H9 (cell line): ENCODE measurements around the gene PABPN1. TPM values are rescaled to one million over a fixed set of nuclear protein-coding genes. Genes with fewer than 3 reads are reported as not detected.

Experiments
- DNase-seq: peaks from one replicate; pipeline ENCODE4 v3.0.0-alpha.2; 2017
- H2AFZ ChIP-seq: one replicate; pipeline ENCODE4 v1.6.1; 2013; ENCODE audit warnings: mild to moderate bottlenecking, low read length, control low read depth, moderate library complexity
- H2AK5ac ChIP-seq: 2 replicates; pipeline ENCODE4 v1.6.1; 2013; ENCODE audit warnings: low read length, control low read depth, mixed read lengths; ENCODE audit not compliant: insufficient read length
- H2BK120ac ChIP-seq: one replicate; pipeline ENCODE4 v1.6.1; 2013; ENCODE audit warnings: low read depth, mild to moderate bottlenecking, low read length, control low read depth, inconsistent platforms; ENCODE audit not compliant: poor library complexity, severe bottlenecking
- H2BK12ac ChIP-seq: 2 replicates; pipeline ENCODE4 v1.6.1; 2013; ENCODE audit warnings: low read length, control low read depth, mixed read lengths, low read depth; ENCODE audit not compliant: insufficient read length
- H2BK15ac ChIP-seq: 2 replicates; pipeline ENCODE4 v1.6.1; 2013; ENCODE audit warnings: low read depth, low read length, control low read depth
- H2BK20ac ChIP-seq: one replicate; pipeline ENCODE4 v1.6.1; 2013; ENCODE audit warnings: low read depth, mild to moderate bottlenecking, low read length, control low read depth, inconsistent platforms; ENCODE audit not compliant: poor library complexity, severe bottlenecking
- H2BK5ac ChIP-seq: 2 replicates; pipeline ENCODE4 v1.6.1; 2013; ENCODE audit warnings: low read length, control low read depth, mixed read lengths; ENCODE audit not compliant: insufficient read length
- H3K14ac ChIP-seq: 2 replicates; pipeline ENCODE4 v1.6.1; 2013; ENCODE audit warnings: low read length, control low read depth; ENCODE audit not compliant: insufficient read depth
- H3K18ac ChIP-seq: 2 replicates; pipeline ENCODE4 v1.6.1; 2013; ENCODE audit warnings: low read depth, mild to moderate bottlenecking, mixed read lengths, low read length, control low read depth; ENCODE audit not compliant: insufficient read length
- H3K23ac ChIP-seq: 2 replicates; pipeline ENCODE4 v1.6.1; 2013; ENCODE audit warnings: low read length, control low read depth, mixed read lengths, low read depth; ENCODE audit not compliant: insufficient read length
- H3K23me2 ChIP-seq: 2 replicates; pipeline ENCODE4 v1.6.1; 2013; ENCODE audit warnings: low read depth, mild to moderate bottlenecking, mixed read lengths, low read length, control low read depth; ENCODE audit not compliant: insufficient read length, poor library complexity, severe bottlenecking
- H3K27ac ChIP-seq: 2 replicates; pipeline ENCODE4 v1.5.1; 2013; ENCODE audit warnings: low read length, control low read depth, mixed read lengths, low read depth; ENCODE audit not compliant: insufficient read length
- H3K27me3 ChIP-seq: 2 replicates; pipeline ENCODE4 v1.6.1; 2013; ENCODE audit warnings: low read length, control low read depth, inconsistent platforms; ENCODE audit not compliant: insufficient read depth
- H3K4ac ChIP-seq: 2 replicates; pipeline ENCODE4 v1.6.1; 2013; ENCODE audit warnings: low read depth, mild to moderate bottlenecking, control low read depth, inconsistent platforms, low read length, moderate library complexity
- H3K4me1 ChIP-seq: 2 replicates; pipeline ENCODE4 v1.6.1; 2013; ENCODE audit warnings: low read length, control low read depth, inconsistent platforms; ENCODE audit not compliant: insufficient read depth
- H3K4me2 ChIP-seq: 2 replicates; pipeline ENCODE4 v1.6.1; 2013; ENCODE audit warnings: low read length, control low read depth, mixed read lengths; ENCODE audit not compliant: insufficient read length, insufficient read depth
- H3K56ac ChIP-seq: 2 replicates; pipeline ENCODE4 v1.6.1; 2013; ENCODE audit warnings: low read depth, mild to moderate bottlenecking, mixed read lengths, low read length, control low read depth; ENCODE audit not compliant: insufficient read length
- H3K79me1 ChIP-seq: 2 replicates; pipeline ENCODE4 v1.6.1; 2013; ENCODE audit warnings: low read depth, mild to moderate bottlenecking, moderate library complexity, low read length, control low read depth, inconsistent platforms; ENCODE audit not compliant: insufficient read depth, poor library complexity, severe bottlenecking
- H3K79me2 ChIP-seq: 2 replicates; pipeline ENCODE4 v1.6.1; 2013; ENCODE audit warnings: low read length, control low read depth, inconsistent platforms; ENCODE audit not compliant: insufficient read depth
- H3K9ac ChIP-seq: 2 replicates; pipeline ENCODE4 v1.6.1; 2013; ENCODE audit warnings: low read length, control low read depth, mixed read lengths; ENCODE audit not compliant: insufficient read length; ENCODE audit errors: extremely low read depth
- H3K9me3 ChIP-seq: one replicate; pipeline ENCODE4 v1.6.1; 2013; ENCODE audit warnings: low read depth, low read length, inconsistent platforms; ENCODE audit not compliant: control insufficient read depth
- H3T11ph ChIP-seq: one replicate; pipeline ENCODE4 v1.6.1; 2013; ENCODE audit warnings: mild to moderate bottlenecking, low read length, control low read depth, inconsistent platforms
- H4K20me1 ChIP-seq: one replicate; pipeline ENCODE4 v1.6.1; 2013; ENCODE audit not compliant: control insufficient read depth, insufficient read length, insufficient read depth
- H4K5ac ChIP-seq: 2 replicates; pipeline ENCODE4 v1.6.1; 2013; ENCODE audit warnings: low read depth, mild to moderate bottlenecking, mixed read lengths, low read length, control low read depth; ENCODE audit not compliant: insufficient read length
- H4K8ac ChIP-seq: replicated peaks from 2 replicates; pipeline ENCODE4 v1.6.1; 2013; ENCODE audit warnings: low read length, control low read depth, mixed read lengths, low read depth; ENCODE audit not compliant: insufficient read length
- H4K91ac ChIP-seq: 2 replicates; pipeline ENCODE4 v1.6.1; 2013; ENCODE audit warnings: low read depth, mild to moderate bottlenecking, moderate library complexity, mixed read lengths, low read length, control low read depth; ENCODE audit not compliant: insufficient read length
- H3K27ac Mint-ChIP-seq, 3 experiments: 2 replicates in 2 of 3; 3 replicates in 1 of 3; pipeline ENCODE4 v1.8.0; 2020 to 2021; ENCODE audit warnings: mixed read lengths in 3 of 3, mild to moderate bottlenecking in 1 of 3, moderate library complexity in 1 of 3
- H3K27me3 Mint-ChIP-seq: 2 replicates; pipeline ENCODE4 v1.8.0; 2021; ENCODE audit warnings: low read depth, mild to moderate bottlenecking, moderate library complexity, mixed read lengths
- H3K36me3 Mint-ChIP-seq, 3 experiments: 2 replicates in 2 of 3; 3 replicates in 1 of 3; pipeline ENCODE4 v1.8.0; 2020 to 2021; ENCODE audit warnings: low read depth in 3 of 3, mixed read lengths in 3 of 3; ENCODE audit not compliant: insufficient read depth in 1 of 3
- H3K4me1 Mint-ChIP-seq, 2 experiments: 2 replicates each; pipeline ENCODE4 v1.8.0; 2020; ENCODE audit warnings: mixed read lengths in 2 of 2
- H3K4me3 Mint-ChIP-seq, 2 experiments: 2 replicates in 1 of 2; 3 replicates in 1 of 2; pipeline ENCODE4 v1.8.0; 2020 to 2021; ENCODE audit warnings: mild to moderate bottlenecking in 2 of 2, mixed read lengths in 2 of 2, moderate library complexity in 1 of 2
- H3K9me3 Mint-ChIP-seq, 2 experiments: 2 replicates in 1 of 2; 3 replicates in 1 of 2; pipeline ENCODE4 v1.8.0; 2020; ENCODE audit warnings: mild to moderate bottlenecking in 2 of 2, mixed read lengths in 2 of 2, moderate library complexity in 1 of 2
- CTCF ChIP-seq: fragments of 200-600 bp; sonication (generic); conservative IDR thresholded peaks from 3 replicates; pipeline ENCODE4 v1.8.0; 2021; ENCODE audit warnings: antibody characterized with exemption, mild to moderate bottlenecking
- WGBS: extraction: QIAGEN DNeasy Blood & Tissue Kit; methylation state at CpG from one replicate; pipeline ENCODE4 v1.1.7; 2013; ENCODE audit warnings: missing lambda C conversion rate, low lambda C conversion rate, mixed read lengths; ENCODE audit not compliant: insufficient read length; ENCODE audit errors: extremely low coverage; 5-methylcytosine and 5-hydroxymethylcytosine counted together
- total RNA-seq: library from RNA; stranded (reverse); gene quantifications from 2 replicates; pipeline ENCODE4 v1.2.1, GENCODE V29; 2021

PABPN1 gene
- total RNA-seq, 1 experiment from 2014 or later, result 333 TPM

GRCh38 chr14:23297611-23298277 lies 23.5 kb upstream of the PABPN1 start:
- Histone ChIP-seq H4K91ac (no peak overlapping the region), H3K4ac (no peak overlapping the region), H4K8ac (no peak overlapping the region), H2AK5ac (no peak overlapping the region), H4K5ac (no peak overlapping the region), H3K23ac (no peak overlapping the region), H2BK12ac (no peak overlapping the region), H3K14ac (no peak overlapping the region), H2AFZ (no peak overlapping the region), H3K27ac (no peak overlapping the region), H3K56ac (no peak overlapping the region), H3K9me3 (no peaks in the 10 kb centered on the region), H3K4me2 (no peak overlapping the region), H3K79me2 (no peaks in the 10 kb centered on the region), H2BK20ac (no peak overlapping the region), H2BK15ac (no peak overlapping the region), H3K23me2 (peaks cover 14% of the 10 kb centered on the region), H3K9ac (no peak overlapping the region), H2BK5ac (no peak overlapping the region), H3K18ac (no peak overlapping the region), H3K79me1 (no peaks in the 10 kb centered on the region), H4K20me1 (no peaks in the 10 kb centered on the region), H2BK120ac (no peak overlapping the region), H3T11ph (no peak overlapping the region), H3K27me3 (peaks cover 39% of the 10 kb centered on the region), H3K4me1 (no peaks in the 10 kb centered on the region)
- Mint-ChIP-seq H3K36me3 (peaks cover 0 to 10% (median 0%) of the 10 kb centered on the region in 3 experiments; a peak in 1 of 7 replicates), H3K27me3 (peaks cover 85% of the 10 kb centered on the region), H3K4me3 (no peak overlapping the region), H3K9me3 (peaks cover 0 to 5% of the 10 kb centered on the region in 2 experiments; a peak in 1 of 5 replicates), H3K27ac (no peak overlapping the region), H3K4me1 (peaks cover 23 to 32% of the 10 kb centered on the region in 2 experiments)
- no peak for DNase-seq
- WGBS, result no CpG with 5 or more reads among the region's 7 CpGs
- no peak for TF ChIP-seq CTCF
